Fibroblast of lung (primary cell): Measurements from ENCODE around the gene KRT84.

Experiments
- EZH2 ChIP-seq: IDR thresholded peaks from 2 replicates; pipeline ENCODE4 v1.5.1; 2012; ENCODE audit warnings: low read length, control low read depth, mild to moderate bottlenecking; ENCODE audit errors: missing control alignments
- TF ChIP-seq, protein P1 (sequence below), 2 donors: IDR thresholded peaks in 1 of 2; conservative IDR thresholded peaks in 1 of 2; 1 replicate in 1 of 2; 2 replicates in 1 of 2; pipeline ENCODE4 v1.5.1; 2011 to 2012; ENCODE audit warnings: low read length in 2 of 2, control low read depth in 1 of 2, inconsistent platforms in 1 of 2, low read depth in 1 of 2, mild to moderate bottlenecking in 1 of 2

DNA sequence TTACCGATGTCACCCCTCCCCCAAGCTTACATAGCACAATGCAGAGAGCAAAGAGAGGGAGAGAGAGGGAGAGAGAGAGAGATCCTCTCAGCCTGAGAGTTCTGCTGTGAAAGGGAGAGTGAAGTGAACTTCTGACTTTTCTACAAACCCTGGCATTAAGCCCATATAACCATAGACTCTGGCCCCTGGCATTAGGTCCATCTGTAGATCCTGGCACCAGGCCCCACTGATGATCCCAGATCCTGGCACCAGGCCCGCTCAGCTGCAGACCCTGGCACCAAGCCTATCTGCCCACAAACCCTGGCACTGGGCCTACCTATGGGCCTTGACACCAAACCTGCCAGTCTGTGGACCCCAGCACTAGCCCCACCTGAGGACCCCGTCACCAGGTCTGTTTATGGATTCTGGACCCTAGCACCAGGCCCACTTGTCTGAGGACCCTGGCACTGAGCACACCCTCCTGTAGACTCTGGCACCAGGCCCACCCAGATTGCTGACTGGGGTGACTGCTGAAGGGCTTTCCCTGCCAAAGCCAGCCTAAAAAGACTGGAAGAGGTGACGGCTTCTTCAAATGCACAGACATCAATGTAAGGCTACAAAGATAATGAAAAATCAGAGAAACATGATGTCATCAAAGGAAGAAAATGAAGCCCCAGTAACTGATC lies 49.7 kb downstream of the KRT84 start:
- no peak for TF ChIP-seq EZH2
- TF ChIP-seq, protein P1, sequence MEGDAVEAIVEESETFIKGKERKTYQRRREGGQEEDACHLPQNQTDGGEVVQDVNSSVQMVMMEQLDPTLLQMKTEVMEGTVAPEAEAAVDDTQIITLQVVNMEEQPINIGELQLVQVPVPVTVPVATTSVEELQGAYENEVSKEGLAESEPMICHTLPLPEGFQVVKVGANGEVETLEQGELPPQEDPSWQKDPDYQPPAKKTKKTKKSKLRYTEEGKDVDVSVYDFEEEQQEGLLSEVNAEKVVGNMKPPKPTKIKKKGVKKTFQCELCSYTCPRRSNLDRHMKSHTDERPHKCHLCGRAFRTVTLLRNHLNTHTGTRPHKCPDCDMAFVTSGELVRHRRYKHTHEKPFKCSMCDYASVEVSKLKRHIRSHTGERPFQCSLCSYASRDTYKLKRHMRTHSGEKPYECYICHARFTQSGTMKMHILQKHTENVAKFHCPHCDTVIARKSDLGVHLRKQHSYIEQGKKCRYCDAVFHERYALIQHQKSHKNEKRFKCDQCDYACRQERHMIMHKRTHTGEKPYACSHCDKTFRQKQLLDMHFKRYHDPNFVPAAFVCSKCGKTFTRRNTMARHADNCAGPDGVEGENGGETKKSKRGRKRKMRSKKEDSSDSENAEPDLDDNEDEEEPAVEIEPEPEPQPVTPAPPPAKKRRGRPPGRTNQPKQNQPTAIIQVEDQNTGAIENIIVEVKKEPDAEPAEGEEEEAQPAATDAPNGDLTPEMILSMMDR (conservative IDR thresholded peaks at IDR 0.05 in 1 of 2, IDR thresholded peaks at IDR 0.05 in 1 of 2; ENCODE audit: low read depth in 1 of 2, low read length in 2 of 2) = no peak
